Mesenchymal stem cell (in vitro differentiated cells and primary cell): ENCODE data around the gene NR5A2.

ENCODE experiments used
- DNase-seq: peaks from one replicate; pipeline ENCODE4 v3.0.0-alpha.2; 2013
- H2AFZ ChIP-seq: one replicate; pipeline ENCODE4 v1.6.1; 2013; ENCODE audit warnings: low read depth, mild to moderate bottlenecking, control low read depth, inconsistent platforms, low read length, moderate library complexity
- H2AK5ac ChIP-seq: 2 replicates; pipeline ENCODE4 v1.6.1; 2013; ENCODE audit warnings: low read length, moderate library complexity, mild to moderate bottlenecking, inconsistent platforms; ENCODE audit not compliant: severe bottlenecking
- H2BK120ac ChIP-seq: one replicate; pipeline ENCODE4 v1.6.1; 2013; ENCODE audit warnings: low read depth, mild to moderate bottlenecking, inconsistent platforms, low read length, moderate library complexity
- H2BK12ac ChIP-seq, 2 experiments: one replicate each; pipeline ENCODE4 v1.6.1; 2013; ENCODE audit warnings: inconsistent platforms in 2 of 2, low read length in 2 of 2, mild to moderate bottlenecking in 2 of 2, moderate library complexity in 2 of 2, control low read depth in 1 of 2
- H2BK15ac ChIP-seq: one replicate; pipeline ENCODE4 v1.6.1; 2013; ENCODE audit warnings: mild to moderate bottlenecking, low read depth, inconsistent platforms; ENCODE audit not compliant: poor library complexity, severe bottlenecking
- H2BK5ac ChIP-seq: 2 replicates; pipeline ENCODE4 v1.6.1; 2013; ENCODE audit warnings: low read depth, mild to moderate bottlenecking, low read length, control low read depth, inconsistent platforms; ENCODE audit not compliant: poor library complexity, severe bottlenecking
- H3K14ac ChIP-seq, 2 experiments: one replicate each; pipeline ENCODE4 v1.6.1; 2013; ENCODE audit warnings: inconsistent platforms in 2 of 2, low read length in 2 of 2, control low read depth in 1 of 2, mild to moderate bottlenecking in 1 of 2, moderate library complexity in 1 of 2
- H3K18ac ChIP-seq, 2 experiments: one replicate each; pipeline ENCODE4 v1.6.1; 2013; ENCODE audit warnings: inconsistent platforms in 2 of 2, low read length in 2 of 2, control low read depth in 1 of 2, low read depth in 1 of 2, mild to moderate bottlenecking in 1 of 2
- H3K23ac ChIP-seq, 2 experiments: one replicate each; pipeline ENCODE4 v1.6.1; 2013; ENCODE audit warnings: inconsistent platforms in 2 of 2, low read length in 2 of 2, mild to moderate bottlenecking in 2 of 2, moderate library complexity in 2 of 2, control low read depth in 1 of 2
- H3K27ac ChIP-seq: 2 replicates; pipeline ENCODE4 v1.5.1; 2013; ENCODE audit warnings: mild to moderate bottlenecking, moderate library complexity, low read length, control low read depth, inconsistent platforms; ENCODE audit not compliant: poor library complexity, severe bottlenecking
- H3K27me3 ChIP-seq, 2 experiments: 2 replicates each; pipeline versions ENCODE4 v1.6.1 to v1.7.0; 2013; ENCODE audit warnings: low read length in 2 of 2, mild to moderate bottlenecking in 2 of 2, moderate library complexity in 2 of 2, control low read depth in 1 of 2, inconsistent platforms in 1 of 2; ENCODE audit not compliant: control insufficient read depth in 1 of 2, insufficient read depth in 1 of 2
- H3K36me3 ChIP-seq, 2 experiments: 2 replicates each; pipeline versions ENCODE4 v1.6.1 to v1.7.0; 2013; ENCODE audit warnings: low read length in 2 of 2, control low read depth in 1 of 2, inconsistent platforms in 1 of 2, low read depth in 1 of 2, mild to moderate bottlenecking in 1 of 2; ENCODE audit not compliant: insufficient read depth in 2 of 2, control insufficient read depth in 1 of 2
- H3K4ac ChIP-seq, 2 experiments: one replicate each; pipeline ENCODE4 v1.6.1; 2013; ENCODE audit warnings: inconsistent platforms in 2 of 2, low read length in 2 of 2, mild to moderate bottlenecking in 2 of 2, moderate library complexity in 2 of 2, control low read depth in 1 of 2, low read depth in 1 of 2
- H3K4me1 ChIP-seq: 2 replicates; pipeline ENCODE4 v1.6.1; 2013; ENCODE audit warnings: low read depth, low read length, control low read depth; ENCODE audit not compliant: control insufficient read depth, insufficient read depth
- H3K4me2 ChIP-seq: 2 replicates; pipeline ENCODE4 v1.6.1; 2013; ENCODE audit warnings: low read length, mild to moderate bottlenecking, inconsistent platforms; ENCODE audit not compliant: poor library complexity, severe bottlenecking
- H3K4me3 ChIP-seq, 2 experiments: 2 replicates each; pipeline versions ENCODE4 v1.5.1 to v1.7.0; 2013; ENCODE audit warnings: low read length in 2 of 2, mild to moderate bottlenecking in 2 of 2, control low read depth in 1 of 2, low read depth in 1 of 2; ENCODE audit not compliant: insufficient read depth in 1 of 2
- H3K79me1 ChIP-seq: replicated peaks from 2 replicates; pipeline ENCODE4 v1.6.1; 2013; ENCODE audit warnings: mild to moderate bottlenecking, control low read depth, low read length, inconsistent platforms; ENCODE audit not compliant: poor library complexity, severe bottlenecking
- H3K9ac ChIP-seq: 2 replicates; pipeline ENCODE4 v1.7.0; 2013; ENCODE audit warnings: mild to moderate bottlenecking, low read length, moderate library complexity
- H3K9me3 ChIP-seq: 2 replicates; pipeline ENCODE4 v1.7.0; 2013; ENCODE audit warnings: mild to moderate bottlenecking, low read length; ENCODE audit not compliant: control insufficient read depth
- H4K8ac ChIP-seq: one replicate; pipeline ENCODE4 v1.6.1; 2013; ENCODE audit warnings: inconsistent platforms, mild to moderate bottlenecking, low read length, moderate library complexity
- H4K91ac ChIP-seq: one replicate; pipeline ENCODE4 v1.6.1; 2013; ENCODE audit warnings: mild to moderate bottlenecking, low read length, inconsistent platforms
- WGBS: methylation state at CpG from one replicate; pipeline ENCODE4 v1.1.7; 2013; ENCODE audit warnings: mixed read lengths; 5-methylcytosine and 5-hydroxymethylcytosine counted together

NR5A2 gene

GRCh38 chr1:199982606-199983005 is 44.9 kb upstream of the NR5A2 start:
- no peak overlapping the region for H2BK5ac ChIP-seq
- H3K4me2 ChIP-seq, result no peak overlapping the region
- no peak overlapping the region for H4K91ac ChIP-seq
- H3K4me3 ChIP-seq, result no peak overlapping the region
- H2BK120ac ChIP-seq, result no peak overlapping the region
- 90% methylated on average over 6 of the region's 6 CpGs for WGBS
- H3K79me1 ChIP-seq, result no peaks in the 10 kb centered on the region
- H2BK15ac ChIP-seq, result no peak overlapping the region
- no peak overlapping the region for H3K18ac ChIP-seq
- H3K14ac ChIP-seq, result no peak overlapping the region
- H3K9ac ChIP-seq, result no peak overlapping the region
- no peak overlapping the region for H2BK12ac ChIP-seq
- H3K27ac ChIP-seq, result no peak overlapping the region
- DNase-seq, result no peak
- no peaks in the 10 kb centered on the region for H3K9me3 ChIP-seq
- H4K8ac ChIP-seq, result no peak overlapping the region
- H3K27me3 ChIP-seq, result no peaks in the 10 kb centered on the region
- H3K4ac ChIP-seq, result no peak overlapping the region
- H2AK5ac ChIP-seq, result no peak overlapping the region
- H2AFZ ChIP-seq, result no peak overlapping the region
- no peaks in the 10 kb centered on the region for H3K4me1 ChIP-seq
- H3K23ac ChIP-seq, result no peak overlapping the region
- no peaks in the 10 kb centered on the region for H3K36me3 ChIP-seq

- Histone ChIP-seq H2BK12ac (no peak overlapping the region), H3K79me1 (no peaks in the 10 kb centered on the region), H3K23ac (no peak overlapping the region), H3K9ac (no peak overlapping the region), H3K4me3 (no peak overlapping the region), H3K27me3 (no peaks in the 10 kb centered on the region), H3K14ac (no peak overlapping the region), H2AFZ (no peak overlapping the region), H3K4ac (no peak overlapping the region), H3K27ac (no peak overlapping the region), H2BK120ac (no peak overlapping the region), H2BK15ac (no peak overlapping the region), H3K9me3 (no peaks in the 10 kb centered on the region), H3K4me2 (no peak overlapping the region), H2BK5ac (no peak overlapping the region), H4K91ac (no peak overlapping the region), H3K4me1 (no peaks in the 10 kb centered on the region), H3K36me3 (no peaks in the 10 kb centered on the region), H4K8ac (no peak overlapping the region), H2AK5ac (no peak overlapping the region), H3K18ac (no peak overlapping the region)
- no peak for DNase-seq
- WGBS, result 83% methylated on average over 3 of the region's 3 CpGs
Observed at GRCh38 chr1:199983531-199983930, 44.0 kb upstream of the NR5A2 start.

GRCh38 chr1:199995096-199995685 is 32.3 kb upstream of the NR5A2 start:
- Histone ChIP-seq H3K27ac (no peak overlapping the region), H3K9ac (no peak overlapping the region), H3K27me3 (no peaks in the 10 kb centered on the region), H3K4me3 (no peak overlapping the region), H2AK5ac (no peak overlapping the region), H4K8ac (no peak overlapping the region), H3K18ac (no peak overlapping the region), H2BK12ac (no peak overlapping the region), H3K23ac (no peak overlapping the region), H3K4me1 (peaks cover 1% of the 10 kb centered on the region), H3K4me2 (no peak overlapping the region), H3K79me1 (no peaks in the 10 kb centered on the region), H2AFZ (no peak overlapping the region), H3K4ac (no peak overlapping the region), H2BK5ac (no peak overlapping the region), H3K36me3 (no peaks in the 10 kb centered on the region), H3K14ac (no peak overlapping the region), H2BK120ac (no peak overlapping the region), H4K91ac (no peak overlapping the region), H2BK15ac (no peak overlapping the region), H3K9me3 (no peaks in the 10 kb centered on the region)
- no peak for DNase-seq
- WGBS, result 31% methylated on average over 2 of the region's 3 CpGs

- H2BK120ac ChIP-seq, result no peak overlapping the region
- no peak overlapping the region for H3K23ac ChIP-seq
- DNase-seq, result no peak
- H2BK12ac ChIP-seq, result no peak overlapping the region
- no peaks in the 10 kb centered on the region for H3K36me3 ChIP-seq
- no peak overlapping the region for H2AFZ ChIP-seq
- 92% methylated on average over 6 of the region's 6 CpGs for WGBS
- H3K14ac ChIP-seq, result no peak overlapping the region
- no peak overlapping the region for H2BK5ac ChIP-seq
- H3K9me3 ChIP-seq, result no peaks in the 10 kb centered on the region
- H3K4me1 ChIP-seq, result no peaks in the 10 kb centered on the region
- H3K79me1 ChIP-seq, result no peaks in the 10 kb centered on the region
- H3K4ac ChIP-seq, result no peak overlapping the region
- H4K8ac ChIP-seq, result no peak overlapping the region
- no peak overlapping the region for H2BK15ac ChIP-seq
- no peak overlapping the region for H3K27ac ChIP-seq
- H3K9ac ChIP-seq, result no peak overlapping the region
- H3K4me3 ChIP-seq, result no peak overlapping the region
- no peak overlapping the region for H3K18ac ChIP-seq
- H3K27me3 ChIP-seq, result peaks cover 0 to 3% of the 10 kb centered on the region in 2 experiments
- no peak overlapping the region for H3K4me2 ChIP-seq
- H4K91ac ChIP-seq, result no peak overlapping the region
- no peak overlapping the region for H2AK5ac ChIP-seq
Observed at GRCh38 chr1:200005165-200005564, 22.3 kb upstream of the NR5A2 start.
